ENCODE measurements around the gene SEMA4A. TPM values are rescaled to one million over a fixed set of nuclear protein-coding genes. Genes with fewer than 3 reads are reported as not detected.

The SEMA4A gene
- total RNA-seq, 1 donor from 2014 or later = 0.59 TPM

GRCh38 chr1:156134716-156135435, 18.5 kb upstream of the SEMA4A start:
- no peak for DNase-seq (ENCODE audit: low read depth, low spot score)

DNA sequence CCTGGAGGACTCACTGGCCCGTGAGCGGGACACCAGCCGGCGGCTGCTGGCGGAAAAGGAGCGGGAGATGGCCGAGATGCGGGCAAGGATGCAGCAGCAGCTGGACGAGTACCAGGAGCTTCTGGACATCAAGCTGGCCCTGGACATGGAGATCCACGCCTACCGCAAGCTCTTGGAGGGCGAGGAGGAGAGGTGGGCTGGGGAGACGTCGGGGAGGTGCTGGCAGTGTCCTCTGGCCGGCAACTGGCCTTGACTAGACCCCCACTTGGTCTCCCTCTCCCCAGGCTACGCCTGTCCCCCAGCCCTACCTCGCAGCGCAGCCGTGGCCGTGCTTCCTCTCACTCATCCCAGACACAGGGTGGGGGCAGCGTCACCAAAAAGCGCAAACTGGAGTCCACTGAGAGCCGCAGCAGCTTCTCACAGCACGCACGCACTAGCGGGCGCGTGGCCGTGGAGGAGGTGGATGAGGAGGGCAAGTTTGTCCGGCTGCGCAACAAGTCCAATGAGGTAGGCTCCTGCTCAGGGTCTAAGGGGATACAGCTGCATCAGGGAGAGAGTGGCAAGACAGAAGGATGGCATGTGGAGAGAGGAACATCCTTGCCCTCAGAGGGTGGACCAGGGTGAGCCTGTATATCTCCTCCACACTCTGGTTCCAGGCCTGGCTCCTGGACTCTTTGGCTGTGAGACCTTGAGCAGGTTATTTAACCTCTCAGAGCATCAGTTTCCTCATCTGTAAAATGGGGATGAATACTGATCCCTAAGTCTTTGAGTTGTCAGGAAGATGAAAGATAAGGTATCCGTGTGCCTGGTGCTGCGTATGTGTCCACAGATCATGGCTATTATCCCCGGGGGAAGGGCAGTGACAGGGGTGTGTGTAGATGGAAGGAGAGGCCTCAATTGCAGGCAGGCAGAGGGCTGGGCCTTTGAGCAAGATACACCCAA, 17.2 kb upstream of the SEMA4A start:
- DNase-seq (ENCODE audit: low read depth, low spot score) = no peak

DNA sequence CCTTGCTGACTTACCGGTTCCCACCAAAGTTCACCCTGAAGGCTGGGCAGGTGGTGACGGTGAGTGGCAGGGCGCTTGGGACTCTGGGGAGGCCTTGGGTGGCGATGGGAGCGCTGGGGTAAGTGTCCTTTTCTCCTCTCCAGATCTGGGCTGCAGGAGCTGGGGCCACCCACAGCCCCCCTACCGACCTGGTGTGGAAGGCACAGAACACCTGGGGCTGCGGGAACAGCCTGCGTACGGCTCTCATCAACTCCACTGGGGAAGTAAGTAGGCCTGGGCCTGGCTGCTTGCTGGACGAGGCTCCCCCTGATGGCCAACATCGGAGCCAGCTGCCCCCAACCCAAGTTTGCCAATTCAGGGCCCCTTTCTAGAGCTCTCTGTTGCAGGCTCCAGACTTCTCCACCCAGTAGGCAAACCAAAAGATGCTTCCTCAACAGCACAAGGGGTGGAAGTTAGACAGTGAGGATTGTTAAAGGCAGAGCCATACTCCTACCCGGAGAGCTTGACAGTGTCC, 16.4 kb upstream of the SEMA4A start:
- DNase-seq (ENCODE audit: low read depth, low spot score) = no peak

DNA sequence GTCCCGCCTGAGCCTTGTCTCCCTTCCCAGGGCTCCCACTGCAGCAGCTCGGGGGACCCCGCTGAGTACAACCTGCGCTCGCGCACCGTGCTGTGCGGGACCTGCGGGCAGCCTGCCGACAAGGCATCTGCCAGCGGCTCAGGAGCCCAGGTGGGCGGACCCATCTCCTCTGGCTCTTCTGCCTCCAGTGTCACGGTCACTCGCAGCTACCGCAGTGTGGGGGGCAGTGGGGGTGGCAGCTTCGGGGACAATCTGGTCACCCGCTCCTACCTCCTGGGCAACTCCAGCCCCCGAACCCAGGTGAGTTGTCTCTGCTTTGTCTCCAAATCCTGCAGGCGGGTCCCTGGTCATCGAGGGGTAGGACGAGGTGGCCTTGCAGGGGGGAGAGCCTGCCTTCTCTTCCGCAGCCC, 14.9 kb upstream of the SEMA4A start:
- no peak for DNase-seq (ENCODE audit: low read depth, low spot score)

GRCh38 chr1:156140879-156141707, 12.3 kb upstream of the SEMA4A start:
- DNase-seq (ENCODE audit: low read depth, low spot score) = no peak

GRCh38 chr1:156143765-156144489, 9.5 kb upstream of the SEMA4A start:
- DNase-seq (ENCODE audit: low read depth, low spot score) = no peak

DNA sequence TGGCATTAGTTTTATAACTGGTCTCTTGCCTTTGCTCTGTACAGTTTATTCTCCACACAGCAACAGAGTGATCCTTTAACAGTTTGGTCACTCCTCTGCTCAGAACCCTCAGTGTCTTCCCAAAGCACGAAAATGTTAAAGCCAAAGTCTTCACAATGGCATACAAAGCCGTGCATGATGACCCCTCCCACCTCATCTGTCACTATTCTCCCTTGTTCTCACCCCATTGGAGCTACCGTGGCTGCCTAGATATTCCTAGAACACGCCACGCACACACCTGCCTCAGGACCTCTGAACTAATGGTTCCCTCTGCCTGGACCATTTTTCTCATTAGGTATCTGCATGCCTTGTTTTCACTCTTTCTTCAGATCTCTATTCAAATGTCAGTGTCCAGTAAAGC, 8.6 kb upstream of the SEMA4A start:
- no peak for DNase-seq (ENCODE audit: low read depth, low spot score)

- no peak for DNase-seq (ENCODE audit: low read depth, low spot score)
These were observed 7.8 kb upstream of the SEMA4A start for GRCh38 chr1:156145650-156146019.

DNA sequence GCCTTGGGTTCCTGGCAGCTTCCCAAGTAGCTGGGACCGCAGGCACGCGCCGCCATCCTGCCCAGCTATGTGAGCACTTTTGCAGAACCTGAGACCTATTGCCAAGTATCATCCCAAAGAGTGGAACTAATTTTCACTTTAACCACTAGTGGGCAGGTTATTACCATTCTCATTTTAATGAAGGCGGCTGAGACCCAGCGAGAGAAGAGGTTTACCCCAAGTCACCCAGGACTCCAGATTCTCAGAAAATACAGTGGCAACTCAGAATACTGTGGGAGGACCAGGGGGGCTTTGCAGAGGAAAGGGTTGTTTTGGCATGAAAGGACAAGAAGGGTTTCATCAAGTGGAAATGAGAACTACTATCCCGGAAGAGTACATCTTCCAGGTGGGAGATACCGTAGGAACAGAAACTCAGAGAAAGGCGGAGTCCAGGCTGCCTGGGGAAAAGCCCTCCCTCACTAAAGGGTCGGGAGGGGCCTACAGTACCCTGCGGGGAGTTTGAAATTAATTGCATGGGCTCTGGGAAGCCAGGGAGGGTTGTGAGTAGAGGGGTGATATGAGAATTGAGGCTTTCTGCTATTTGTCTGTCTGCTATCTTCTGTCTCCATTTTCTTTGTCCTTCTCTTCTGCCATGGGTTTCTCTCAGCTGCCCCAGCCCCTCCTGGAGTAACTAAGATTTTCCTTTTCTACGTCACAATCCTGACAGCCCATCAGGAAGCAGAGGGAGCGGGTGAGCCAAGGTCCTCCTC, 7.2 kb upstream of the SEMA4A start:
- DNase-seq (ENCODE audit: low read depth, low spot score) = peak; percentile 67

DNA sequence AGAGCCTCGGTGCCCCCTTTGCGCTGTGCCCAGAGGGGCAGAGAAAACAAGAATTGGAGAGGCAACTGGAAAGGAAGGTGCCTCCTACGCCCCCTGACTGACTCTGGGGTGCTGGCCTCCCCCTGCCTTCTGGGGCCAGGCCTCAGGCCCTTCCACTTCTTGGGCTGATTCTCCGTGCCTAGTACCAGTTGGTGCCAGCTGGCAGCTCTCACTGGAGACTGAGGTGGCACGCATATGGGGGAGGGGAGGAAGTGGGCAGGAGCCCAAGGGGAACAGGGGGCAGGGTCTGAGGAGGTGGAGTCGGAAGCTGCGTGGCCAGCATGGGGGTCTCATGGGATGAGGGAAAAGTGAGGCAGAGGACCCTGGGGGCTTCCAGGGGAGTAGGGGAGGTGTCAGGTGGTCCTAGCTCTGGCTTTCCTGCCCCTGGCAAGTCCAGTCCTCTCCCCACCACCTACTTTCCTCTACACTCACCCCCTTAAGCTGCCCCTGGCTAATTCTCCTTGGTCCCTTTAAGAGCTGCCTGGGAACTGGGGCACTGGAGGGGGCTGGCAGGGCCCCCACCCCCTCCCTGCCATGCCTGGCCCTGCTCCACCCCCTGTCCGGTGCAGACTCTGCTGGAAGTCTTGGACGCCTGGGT, 6.5 kb upstream of the SEMA4A start:
- no peak for DNase-seq (ENCODE audit: low read depth, low spot score)

GRCh38 chr1:156148216-156148615, 5.2 kb upstream of the SEMA4A start:
- no peak for DNase-seq (ENCODE audit: low read depth, low spot score)

- DNase-seq (ENCODE audit: low read depth, low spot score) = no peak
These were observed 3.7 kb upstream of the SEMA4A start for GRCh38 chr1:156149374-156150332.

DNA sequence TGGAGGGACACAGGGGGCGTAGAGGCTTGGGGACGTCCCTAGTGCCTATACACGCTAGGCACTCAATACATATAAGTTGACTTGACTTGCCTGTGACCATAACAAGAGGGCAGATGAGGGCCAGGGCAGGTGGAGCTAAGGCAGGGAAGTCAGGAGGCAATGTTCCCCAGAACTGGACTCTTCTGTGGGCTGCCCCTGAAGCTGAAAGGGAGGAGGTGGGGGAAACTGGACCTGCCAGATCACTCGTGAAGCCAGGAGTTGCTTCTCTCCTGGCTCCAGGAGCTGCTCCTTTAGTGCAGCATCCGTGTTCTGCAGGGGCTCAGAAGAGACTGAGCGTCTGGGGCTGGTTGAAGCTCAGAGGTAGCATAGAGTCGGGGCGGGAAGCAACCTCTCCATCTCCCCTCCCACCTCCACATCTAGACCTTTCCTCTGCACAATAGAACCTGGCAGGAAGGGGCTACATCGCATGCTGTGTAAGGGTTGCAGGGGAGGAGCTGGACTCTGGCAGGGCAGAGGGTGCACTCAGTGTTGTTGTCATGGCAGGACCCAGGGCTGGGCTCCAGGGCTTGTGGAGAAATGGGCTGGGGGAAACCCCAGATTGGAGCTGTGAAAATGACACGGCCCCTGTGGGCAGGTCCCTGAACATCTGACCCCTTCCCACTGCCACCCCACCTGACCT, 2.9 kb upstream of the SEMA4A start:
- no peak for DNase-seq (ENCODE audit: low read depth, low spot score)

DNA sequence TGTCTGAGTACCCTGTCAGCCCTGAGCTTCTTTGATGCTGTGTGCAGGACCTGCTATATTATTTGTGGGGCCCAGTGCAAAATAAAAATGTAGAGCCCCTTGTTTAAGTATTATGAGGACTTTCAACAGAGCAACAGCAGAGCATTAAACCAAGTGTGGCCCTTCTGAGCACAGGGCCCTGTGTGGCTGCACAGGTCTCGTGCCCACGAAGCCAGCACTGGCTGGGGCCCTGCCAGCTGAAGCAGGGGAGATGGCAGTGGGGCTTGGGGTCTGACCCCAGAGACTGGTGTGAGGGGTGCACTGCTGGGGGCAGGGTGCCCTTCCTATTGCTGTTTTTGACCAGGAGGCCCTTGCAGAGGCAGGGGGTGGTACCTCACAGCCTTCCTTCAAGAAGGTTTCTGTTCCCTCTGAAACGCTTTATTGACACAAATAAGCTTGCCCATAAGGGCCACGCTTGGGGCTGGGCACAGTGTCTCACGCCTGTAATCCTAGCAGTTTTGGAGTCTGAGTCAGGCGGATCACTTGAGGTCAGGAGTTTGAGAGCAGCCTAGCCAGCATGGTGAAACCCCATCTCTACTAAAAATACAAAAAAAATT, 2.2 kb upstream of the SEMA4A start:
- DNase-seq (ENCODE audit: low read depth, low spot score) = no peak

DNA sequence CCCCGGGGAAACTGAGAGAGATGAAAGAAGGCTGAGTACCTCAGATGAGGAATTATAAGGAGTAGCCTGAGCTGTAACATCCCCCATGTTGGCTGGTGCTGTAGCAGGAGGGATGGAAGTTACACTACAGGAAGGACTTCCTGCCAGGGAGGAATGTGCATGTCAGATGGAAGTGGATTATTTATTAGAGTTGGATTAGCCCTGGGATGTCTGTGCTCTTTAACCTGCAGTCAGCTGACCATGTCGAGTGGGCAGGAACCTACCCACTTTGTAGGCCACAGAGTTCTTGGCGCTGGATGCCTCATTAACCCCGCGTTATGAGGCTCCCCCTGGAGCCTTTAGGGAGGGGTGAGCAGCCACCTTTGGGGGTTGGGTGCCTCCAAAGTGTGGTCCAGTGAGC, 757 bp upstream of the SEMA4A start:
- no peak for DNase-seq (ENCODE audit: low read depth, low spot score)

- DNase-seq (ENCODE audit: low read depth, low spot score) = no peak
These were observed 948 bp downstream of the SEMA4A start for GRCh38 chr1:156154317-156154749.

DNA sequence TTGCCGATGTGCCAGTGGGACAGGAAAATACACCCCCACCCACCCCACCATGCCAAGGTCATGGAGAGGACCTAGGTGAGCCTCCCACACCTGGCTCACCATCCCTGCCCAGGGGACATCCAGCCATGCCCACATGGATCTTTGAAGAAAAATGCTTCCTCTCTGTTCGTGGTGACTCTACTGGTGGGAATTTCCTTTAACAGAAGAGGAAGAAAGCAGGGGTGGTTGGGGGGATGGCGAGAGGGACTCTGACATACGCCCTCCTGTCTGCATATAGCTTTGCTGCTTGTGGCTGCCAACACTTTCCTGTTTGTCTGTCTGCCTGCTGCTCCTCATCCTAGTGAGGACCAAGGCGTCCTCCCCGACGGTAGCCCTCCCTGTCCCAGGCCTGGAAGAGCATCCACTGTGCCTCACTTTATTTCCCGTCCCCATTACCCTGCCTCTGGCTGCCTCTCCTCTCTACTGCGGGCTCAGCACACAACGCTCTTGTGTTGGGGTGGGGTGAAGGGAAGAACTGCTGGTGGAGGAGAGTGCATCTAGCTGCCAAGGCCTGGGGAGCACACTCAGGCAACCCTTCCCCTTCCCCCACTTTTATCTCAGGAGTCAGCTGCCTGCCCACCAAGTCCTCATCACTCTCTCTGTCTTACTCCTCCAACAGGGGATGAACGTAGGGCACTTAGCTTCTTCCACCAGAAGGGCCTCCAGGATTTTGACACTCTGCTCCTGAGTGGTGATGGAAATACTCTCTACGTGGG, 2.5 kb downstream of the SEMA4A start:
- DNase-seq (ENCODE audit: low read depth, low spot score) = no peak

Measured in pulmonary artery endothelial cell (primary cell).